Jurkat, Clone E6-1 (cell line): ENCODE measurements around the gene PA2G4.
A peak's percentile ranks its signal among the peaks of the same experiment; 100 is the strongest.
"Not testable (repeated sequence)": the region's sequence is repeated elsewhere in the genome, so short reads cannot be mapped to it uniquely, and the experiment has no call there.

ENCODE experiments used
- DNase-seq: peaks from one replicate; pipeline ENCODE4 v3.0.0-alpha.2; 2011; ENCODE audit warnings: low read depth, low spot score
- H3K4me3 ChIP-seq: 2 replicates; pipeline ENCODE4 v1.5.1; 2011; ENCODE audit warnings: mild to moderate bottlenecking, low read length, control low read depth, moderate library complexity

PA2G4 gene

DNA sequence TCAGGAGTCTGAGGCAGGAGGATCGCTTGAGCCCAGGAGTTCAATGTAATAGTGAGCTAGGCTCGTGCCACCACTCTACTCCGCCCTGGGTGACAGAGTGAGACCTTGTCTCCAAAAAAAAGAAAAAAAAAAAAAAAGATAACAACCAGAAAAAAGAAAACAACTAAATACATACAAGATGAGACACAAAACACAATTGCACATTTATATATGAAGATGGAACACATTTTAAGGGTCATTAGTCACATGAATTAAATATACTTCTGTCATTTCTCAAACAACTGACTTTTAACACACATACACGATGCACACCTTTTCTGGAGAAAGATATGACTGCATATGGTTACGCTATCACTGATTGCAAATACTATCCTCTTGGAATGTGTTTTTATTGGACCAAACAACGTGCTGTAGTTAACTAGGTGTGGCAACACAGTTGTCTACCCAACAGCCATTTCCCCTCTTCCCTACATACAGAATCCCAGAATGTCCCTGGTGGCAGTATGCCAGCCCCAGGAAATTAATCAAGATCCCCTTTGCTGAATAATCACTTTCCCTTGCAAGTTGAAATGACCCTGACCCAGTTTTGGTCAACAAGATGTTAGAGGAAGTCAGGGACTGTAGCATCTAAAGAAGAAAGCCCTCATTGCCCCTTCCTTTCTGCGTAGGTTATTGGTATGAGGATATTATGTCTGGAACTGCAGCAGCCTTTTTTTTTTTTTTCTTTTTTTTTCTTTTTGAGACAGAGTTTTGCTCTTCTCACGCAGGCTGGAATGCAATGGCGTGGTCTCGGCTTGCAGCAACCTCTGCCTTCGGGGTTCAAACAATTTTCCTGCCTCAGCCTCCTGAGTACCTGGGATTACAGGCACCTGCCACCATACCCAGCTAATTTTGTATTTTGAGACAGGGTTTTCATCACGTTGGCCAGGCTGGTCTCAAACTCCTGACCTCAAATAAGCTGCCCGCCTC lies 42.4 kb downstream of the PA2G4 start:
- DNase-seq = no peak

DNA sequence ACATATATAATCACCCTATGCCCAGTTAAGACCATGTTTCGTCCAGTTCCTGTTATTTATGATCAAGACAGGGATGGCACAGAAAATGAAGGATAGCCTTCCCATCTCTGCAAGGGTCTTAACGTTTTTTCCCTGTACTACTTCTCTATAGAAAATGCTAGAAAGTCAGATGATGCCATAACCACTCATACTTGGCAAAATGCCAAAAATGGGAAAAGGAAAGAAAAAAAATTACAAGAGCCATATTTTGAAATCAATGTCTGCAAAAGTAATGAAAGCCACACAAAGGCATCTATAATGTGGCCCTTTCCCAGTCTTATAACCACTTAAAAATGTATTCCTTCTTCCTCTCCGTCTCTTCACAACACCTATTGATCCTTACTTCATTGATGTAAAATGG lies 46.2 kb downstream of the PA2G4 start:
- no peak for DNase-seq

More for the DNA sequence above, 42.4 kb downstream of the PA2G4 start:
- H3K4me3 ChIP-seq = no peak overlapping the region

GRCh38 chr12:56151672-56152131 lies 47.3 kb downstream of the PA2G4 start:
- H3K4me3 ChIP-seq = peak overlapping the region; percentile 86
- peak; percentile 62 for DNase-seq

More for the DNA sequence above, 46.2 kb downstream of the PA2G4 start:
- H3K4me3 ChIP-seq = no peak overlapping the region

DNA sequence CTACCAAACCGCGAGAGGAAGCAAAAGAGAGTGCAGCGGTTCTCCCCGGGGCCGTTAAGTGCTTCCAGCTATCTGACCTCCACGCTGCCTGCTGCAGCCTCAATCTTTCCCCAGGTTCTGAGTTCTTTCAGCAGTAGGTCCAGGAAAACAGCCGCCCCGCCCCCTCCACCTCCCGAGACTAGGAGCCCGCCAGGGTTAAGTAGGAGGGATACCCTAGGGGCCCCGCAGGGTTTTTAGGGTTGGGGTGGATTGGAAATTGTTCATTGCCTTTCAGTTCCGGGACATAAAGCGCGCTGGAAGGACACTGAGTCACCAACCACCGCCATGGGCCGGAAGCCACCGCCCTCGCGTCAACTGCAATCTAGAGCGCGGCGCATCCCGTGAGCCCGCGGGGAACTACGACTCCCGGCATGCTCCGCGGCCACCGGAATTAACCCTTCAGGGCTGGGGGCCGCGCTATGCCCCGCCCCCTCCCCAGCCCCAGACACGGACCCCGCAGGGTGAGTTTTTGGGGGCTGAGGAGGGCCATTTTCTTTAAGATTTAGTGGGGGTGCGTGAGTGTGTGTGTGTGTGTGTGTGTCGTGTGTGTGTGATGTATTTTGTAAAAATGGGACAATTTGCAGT lies 47.9 kb downstream of the PA2G4 start, which contains the start of gene MYL6B:
Gene MYL6B, plus strand, starts transcription at position 456 of the 624 bp plus-strand sequence. CDS start 1,332 bp downstream, outside the sequence.
- peak within 1 kb of the TSS; percentile 86 for H3K4me3 ChIP-seq
- peak; percentile 92 for DNase-seq

DNA sequence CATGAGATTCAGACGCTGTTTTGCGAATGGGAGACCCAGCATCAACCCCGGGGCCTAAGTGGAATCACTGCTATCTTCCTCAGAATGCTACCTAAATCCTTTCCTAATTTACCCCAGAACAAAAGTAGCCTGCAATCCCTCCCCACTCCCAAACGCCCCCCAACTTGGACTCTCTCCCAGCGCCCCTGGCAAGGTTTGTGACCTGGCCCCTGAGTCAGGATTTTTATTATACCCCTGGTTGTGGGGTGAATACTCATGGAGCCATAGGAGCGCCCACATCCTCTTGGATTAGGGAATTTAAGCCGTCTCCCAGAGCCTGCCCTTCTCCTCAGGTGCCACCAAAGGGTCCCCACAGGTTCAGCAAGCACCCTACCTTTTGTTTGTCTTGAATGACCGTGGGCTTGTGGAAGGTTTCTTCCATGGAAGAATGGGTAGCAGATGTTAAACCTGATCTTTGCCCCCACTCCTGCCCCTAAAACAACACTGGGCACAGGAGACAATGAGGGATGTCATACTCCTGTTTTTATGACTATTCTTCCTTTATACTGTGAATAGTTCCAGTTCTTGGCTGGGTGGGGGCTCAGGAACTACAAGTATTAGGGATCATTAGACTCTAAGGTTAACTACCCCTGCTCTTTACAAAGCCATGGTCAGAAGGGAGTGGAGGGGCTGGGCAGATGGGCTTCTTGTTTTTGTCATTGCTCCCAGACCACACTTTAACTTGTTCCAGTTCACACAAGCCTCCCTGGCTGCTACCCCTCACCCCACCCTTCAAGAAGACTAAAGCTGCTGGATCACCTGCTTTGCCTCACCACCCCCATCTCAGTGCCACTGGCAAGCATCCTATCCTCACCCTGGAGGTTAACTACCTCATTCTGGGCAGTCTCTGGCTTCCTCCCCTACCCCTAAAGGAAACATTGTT lies 48.7 kb downstream of the PA2G4 start:
- no peak for DNase-seq
- peak overlapping the region; percentile 86 for H3K4me3 ChIP-seq

- DNase-seq = no peak
- H3K4me3 ChIP-seq = peak overlapping the region; percentile 86; the same call in 1 of the 2 replicates
Measured at GRCh38 chr12:56153678-56154065, 49.3 kb downstream of the PA2G4 start.

DNA sequence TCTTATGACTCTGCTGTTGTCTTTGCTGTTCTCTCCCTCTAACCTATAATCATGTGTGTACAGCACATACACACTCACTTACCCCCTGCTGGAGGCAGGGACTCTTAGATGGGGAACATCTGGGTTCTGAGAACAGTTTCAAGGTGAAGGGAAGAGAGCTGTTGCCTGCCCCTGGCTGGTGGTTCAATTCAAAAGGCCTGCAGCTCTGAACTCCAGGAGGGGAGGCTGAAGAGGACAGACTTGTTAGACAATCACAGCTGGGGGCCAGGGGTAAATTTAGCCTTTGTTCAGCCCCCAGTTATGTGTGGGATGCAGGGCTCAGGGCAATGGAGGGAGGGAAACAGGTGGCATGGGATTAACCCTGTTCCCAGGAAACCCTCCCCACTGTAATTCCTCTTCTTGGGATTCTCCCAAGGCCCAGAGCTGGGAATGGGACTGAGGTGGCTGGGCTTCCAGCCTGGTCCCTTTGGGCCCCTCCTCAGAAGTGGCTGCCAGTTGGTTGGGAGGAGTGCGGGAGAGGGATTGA lies 50.0 kb downstream of the PA2G4 start:
- no peak for DNase-seq
- no peak overlapping the region for H3K4me3 ChIP-seq

- no peak for DNase-seq
- no peak overlapping the region for H3K4me3 ChIP-seq
Measured at GRCh38 chr12:56154818-56155217, 50.5 kb downstream of the PA2G4 start.

- H3K4me3 ChIP-seq = no peak overlapping the region
- DNase-seq = no peak
Measured at GRCh38 chr12:56155256-56155845, 51.0 kb downstream of the PA2G4 start.

DNA sequence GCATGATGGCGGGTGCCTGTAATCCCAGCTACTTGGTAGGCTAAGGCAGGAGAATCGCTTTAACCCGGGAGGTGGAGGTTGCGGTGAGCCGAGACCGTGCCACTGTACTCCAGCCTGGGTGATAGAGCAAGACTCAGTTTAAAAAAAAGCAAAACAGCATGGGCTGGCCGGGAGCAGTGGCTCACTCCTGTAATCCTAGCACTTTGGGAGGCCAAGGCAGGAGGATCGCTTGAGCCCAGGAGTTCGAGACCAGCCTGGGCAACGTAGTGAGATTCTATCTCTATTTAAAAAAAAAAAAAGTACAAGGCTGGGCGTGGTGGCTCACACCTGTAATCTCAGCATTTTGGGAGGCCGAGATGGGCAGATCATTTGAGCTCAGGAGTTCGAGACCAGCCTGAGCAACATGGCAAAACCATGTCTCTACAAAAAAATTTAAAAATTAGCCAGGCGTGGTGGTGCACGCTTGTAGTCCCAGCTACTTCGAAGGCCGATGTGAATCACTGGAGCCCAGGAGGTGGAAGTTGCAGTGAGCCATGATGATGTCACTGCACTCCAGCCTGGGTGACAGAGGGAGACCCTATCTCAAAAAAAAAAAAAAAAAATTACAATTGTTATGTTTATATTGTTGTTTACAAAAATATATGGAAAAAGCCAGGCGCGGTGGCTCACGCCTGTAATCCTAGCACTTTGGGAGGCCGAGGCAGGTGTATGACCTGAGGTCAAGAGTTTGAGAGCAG lies 52.3 kb downstream of the PA2G4 start:
- DNase-seq, H3K4me3 ChIP-seq: not testable (repeated sequence)

DNA sequence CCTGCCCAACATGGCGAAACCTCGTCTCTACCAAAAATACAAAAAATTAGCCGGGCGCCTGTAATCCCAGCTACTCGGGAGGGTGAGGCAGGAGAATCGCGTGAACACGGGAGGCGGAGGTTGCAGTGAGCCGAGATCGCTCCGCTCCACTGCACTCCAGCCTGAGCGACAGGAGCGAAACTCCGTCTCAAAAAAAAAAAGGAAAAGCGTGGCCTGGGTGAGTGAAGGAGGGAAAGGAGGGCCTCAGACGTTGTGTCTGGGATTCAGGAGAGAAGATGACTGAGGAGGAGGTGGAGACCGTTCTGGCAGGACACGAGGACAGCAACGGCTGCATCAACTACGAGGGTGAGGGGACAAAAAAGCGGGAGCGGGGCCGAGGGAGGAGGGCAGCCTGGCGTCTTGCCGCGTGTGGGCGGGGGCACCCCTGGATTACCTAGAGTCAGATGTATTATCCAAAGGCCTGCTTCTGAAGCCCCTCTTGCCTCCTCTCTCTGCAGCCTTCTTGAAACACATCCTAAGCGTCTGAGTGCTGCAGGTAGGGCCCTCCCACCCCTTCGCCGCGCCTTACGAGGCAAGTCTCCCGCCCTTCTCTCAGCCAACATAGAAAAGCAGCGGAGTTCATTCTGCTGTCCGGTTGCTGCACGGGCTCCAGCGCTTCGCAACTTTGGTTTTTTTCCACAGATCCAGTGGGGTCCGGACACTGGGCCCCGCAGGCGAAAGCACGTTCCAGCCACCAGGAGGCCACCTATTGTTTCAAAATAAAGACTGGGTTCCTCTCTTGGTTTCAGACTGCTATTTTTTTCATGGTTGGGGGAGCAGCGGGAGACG lies 53.1 kb downstream of the PA2G4 start:
- H3K4me3 ChIP-seq = peak overlapping the region; percentile 96
- peak; percentile 36 for DNase-seq

GRCh38 chr12:56158029-56158925 lies 53.9 kb downstream of the PA2G4 start, which contains the start of gene MYL6:
TSS of gene MYL6 (plus strand) at chr12:56158359. CDS start at chr12:56158402, 43 bp downstream.
- peak within 1 kb of the TSS; percentile 96 for H3K4me3 ChIP-seq
- DNase-seq = peak; percentile 98

DNA sequence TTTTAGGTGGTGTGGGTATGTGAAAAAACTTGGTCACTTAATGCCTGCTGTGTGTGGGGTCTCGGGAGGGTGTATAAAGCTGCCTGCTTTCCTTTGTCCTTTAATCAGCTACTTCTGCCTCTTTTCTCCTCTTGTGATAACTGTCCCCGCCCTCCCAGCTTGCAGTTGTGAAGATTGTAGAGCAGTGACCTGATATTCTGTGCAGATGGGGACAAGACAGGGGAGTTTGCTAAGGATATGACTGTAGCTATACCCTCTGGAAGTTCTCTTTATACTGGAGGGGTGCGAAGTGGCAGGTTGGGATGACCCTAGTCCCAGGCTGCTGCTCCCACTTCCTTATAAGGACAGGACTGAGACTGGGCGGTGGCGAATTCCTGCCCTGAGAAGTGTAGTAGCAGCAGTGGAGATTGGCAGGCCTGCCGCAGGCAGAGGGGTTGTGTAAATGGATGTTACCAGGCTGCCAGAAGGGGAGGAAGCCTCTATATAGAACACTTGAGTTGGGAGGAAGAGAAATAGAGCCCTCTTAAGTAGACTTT lies 54.6 kb downstream of the PA2G4 start:
- DNase-seq = peak; percentile 23
- peak overlapping the region; percentile 96 for H3K4me3 ChIP-seq

- peak overlapping the region; percentile 96 for H3K4me3 ChIP-seq
- no peak for DNase-seq
Measured at GRCh38 chr12:56159482-56160192, 55.3 kb downstream of the PA2G4 start.

DNA sequence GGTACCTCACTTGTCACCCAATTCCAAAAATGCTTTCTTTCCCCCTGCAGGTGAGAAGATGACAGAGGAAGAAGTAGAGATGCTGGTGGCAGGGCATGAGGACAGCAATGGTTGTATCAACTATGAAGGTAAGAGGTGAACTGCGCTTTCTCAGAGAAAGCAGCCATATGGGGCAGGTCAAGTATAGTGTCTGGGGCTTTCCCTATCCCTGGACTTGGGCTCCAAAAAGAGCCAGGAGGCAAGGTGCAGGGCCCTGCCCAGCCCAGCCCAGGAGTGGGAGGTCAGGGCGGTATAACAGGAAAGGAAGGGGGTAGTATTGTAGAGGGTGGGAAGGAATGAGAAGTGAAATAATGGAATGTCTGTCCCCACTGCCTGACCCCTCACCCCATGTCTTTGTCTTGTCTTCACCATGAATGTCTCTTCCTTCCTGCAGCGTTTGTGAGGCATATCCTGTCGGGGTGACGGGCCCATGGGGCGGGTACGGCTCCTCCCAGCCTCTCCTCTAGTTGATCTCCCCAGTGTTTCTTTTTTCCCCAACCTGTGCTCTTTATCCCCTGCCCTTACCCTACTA lies 55.9 kb downstream of the PA2G4 start:
- peak; percentile 42 for DNase-seq
- H3K4me3 ChIP-seq = peak overlapping the region; percentile 96
